Liver (tissue), 3 donors: ENCODE data around the gene HEPHL1.

Experiments
- CTCF ChIP-seq: fragments of 150-350 bp; IDR thresholded peaks from 2 replicates; pipeline ENCODE4 v1.5.1; 2017; ENCODE audit warnings: improper control_type of control experiment, low read depth, low read length; ENCODE audit not compliant: missing input control
- FOXA2 ChIP-seq: IDR thresholded peaks from 2 replicates; pipeline ENCODE4 v1.6.1; 2016; ENCODE audit warnings: antibody characterized with exemption
- HNF4A ChIP-seq, 2 donors: conservative IDR thresholded peaks; 2 replicates each; pipeline ENCODE4 v1.6.1; 2016; ENCODE audit warnings: antibody characterized with exemption in 2 of 2, mild to moderate bottlenecking in 2 of 2
- RAD21 ChIP-seq, 2 donors: IDR thresholded peaks; 2 replicates each; pipeline ENCODE4 v1.6.1; 2016; ENCODE audit warnings: antibody characterized with exemption in 2 of 2, mild to moderate bottlenecking in 2 of 2
- ZBTB33 ChIP-seq: IDR thresholded peaks from 2 replicates; pipeline ENCODE4 v1.6.1; 2016; ENCODE audit warnings: antibody characterized with exemption
- donor health status: healthy.
- donor health status: healthy.

GRCh38 chr11:94058630-94059029, 37.5 kb downstream of the HEPHL1 start:
- TF ChIP-seq ZBTB33 (no peak), CTCF (no peak), RAD21 (IDR thresholded peaks at IDR 0.05) (no peak), HNF4A (conservative IDR thresholded peaks at IDR 0.05) (no peak), FOXA2 (no peak)
